BJ (cell line): ENCODE results near the gene ADPRHL1. TPM values are rescaled to one million over a fixed set of nuclear protein-coding genes. Genes with fewer than 3 reads are reported as not detected.
A peak's percentile ranks its signal among the peaks of the same experiment; 100 is the strongest.

ENCODE experiments used
- CTCF ChIA-PET: fragments of 350-600 bp; formaldehyde crosslinking; extraction: SDS; loops from one replicate; lab custom pipeline; 2021; ENCODE audit warnings: antibody characterized with exemption, inconsistent platforms; lab: Yijun Ruan, JAX
- POLR2A ChIA-PET: fragments of 300-600 bp; sonication (Branson Sonifier 250); formaldehyde crosslinking; extraction: SDS; loops from one replicate; lab custom pipeline; 2021; ENCODE audit warnings: antibody characterized with exemption; lab: Charles Lee
- DNase-seq: peaks from one replicate; pipeline ENCODE4 v3.0.0-alpha.2; 2011; ENCODE audit warnings: low read depth
- H3K27me3 ChIP-seq: 2 replicates; pipeline ENCODE4 v1.6.0; 2011; ENCODE audit warnings: low read length; ENCODE audit not compliant: control insufficient read depth, insufficient read depth
- H3K36me3 ChIP-seq: 2 replicates; pipeline ENCODE4 v1.5.1; 2011; ENCODE audit warnings: low read length; ENCODE audit not compliant: control insufficient read depth, insufficient read depth
- H3K4me3 ChIP-seq: 2 replicates; pipeline ENCODE4 v1.5.1; 2011; ENCODE audit warnings: low read depth, mild to moderate bottlenecking, control low read depth, low read length
- CTCF ChIP-seq: IDR thresholded peaks from 2 replicates; pipeline ENCODE4 v1.5.1; 2011; ENCODE audit warnings: low read depth, mild to moderate bottlenecking, control low read depth, inconsistent platforms, low read length, moderate library complexity; ENCODE audit not compliant: insufficient read depth
- polyA plus RNA-seq: library from polyadenylated mRNA; depleted of rRNA; stranded (reverse); fragments of >200 nt; gene quantifications from 2 replicates; pipeline ENCODE4 v1.2.3, GENCODE V29; 2011

ADPRHL1 gene
- polyA plus RNA-seq, 1 experiment = 1.1 TPM

GRCh38 chr13:113461022-113461751 is 7.9 kb upstream of the ADPRHL1 start:
- Histone ChIP-seq H3K4me3 (no peak overlapping the region), H3K36me3 (peaks cover 29% of the 10 kb centered on the region), H3K27me3 (no peaks in the 10 kb centered on the region)
- ChIA-PET POLR2A (no interaction called here), CTCF (interaction anchor here (1.3 kb wide), 1 partner anchor 13 kb away, joined by 3 read pairs; no protein-coding TSS in a partner anchor)
- DNase-seq = no peak
- TF ChIP-seq CTCF = no peak

- no peak for TF ChIP-seq CTCF
- Histone ChIP-seq H3K4me3 (no peak overlapping the region), H3K36me3 (peaks cover 31% of the 10 kb centered on the region), H3K27me3 (no peaks in the 10 kb centered on the region)
- DNase-seq = no peak
- ChIA-PET POLR2A (no interaction called here), CTCF (no interaction called here)
Observed at GRCh38 chr13:113460599-113460998, 7.3 kb upstream of the ADPRHL1 start.

GRCh38 chr13:113460064-113460555 is 6.8 kb upstream of the ADPRHL1 start:
- no peak for TF ChIP-seq CTCF

GRCh38 chr13:113458253-113459065 is 5.2 kb upstream of the ADPRHL1 start:
- ChIA-PET POLR2A (no interaction called here), CTCF (interaction anchor here (1.2 to 3.4 kb wide), 5 partner anchors 7 to 104 kb away, joined by 3 to 23 read pairs (median 4); no protein-coding TSS in a partner anchor)
- no peak for DNase-seq
- TF ChIP-seq CTCF = peak; percentile 48
- peaks cover 31% of the 10 kb centered on the region for H3K36me3 ChIP-seq
- no peak overlapping the region for H3K4me3 ChIP-seq
- no peaks in the 10 kb centered on the region for H3K27me3 ChIP-seq

More at GRCh38 chr13:113460064-113460555, 6.8 kb upstream of the ADPRHL1 start:
- CTCF ChIA-PET = no interaction called here
- peaks cover 34% of the 10 kb centered on the region for H3K36me3 ChIP-seq
- DNase-seq = no peak
- H3K27me3 ChIP-seq = no peaks in the 10 kb centered on the region
- H3K4me3 ChIP-seq = no peak overlapping the region
- POLR2A ChIA-PET = no interaction called here

GRCh38 chr13:113457510-113457909 is 4.2 kb upstream of the ADPRHL1 start:
- H3K4me3 ChIP-seq = no peak overlapping the region
- peaks cover 33% of the 10 kb centered on the region for H3K36me3 ChIP-seq
- H3K27me3 ChIP-seq = no peaks in the 10 kb centered on the region
- DNase-seq = no peak
- ChIA-PET POLR2A (no interaction called here), CTCF (interaction anchor here (0.8 to 3.4 kb wide), 6 partner anchors 8 to 110 kb away, joined by 3 to 23 read pairs (median 4); no protein-coding TSS in a partner anchor)
- no peak for TF ChIP-seq CTCF
